Endometrial microvascular endothelial cells (primary cell): Measurements from ENCODE around the gene DNMBP. TPM values are rescaled to one million over a fixed set of nuclear protein-coding genes. Genes with fewer than 3 reads are reported as not detected.

Source experiments
- total RNA-seq: library from RNA; depleted of rRNA; stranded (reverse); fragments of >200 nt; gene quantifications from one replicate; pipeline ENCODE4 v1.2.3, GENCODE V29; 2015; ENCODE audit errors: inconsistent ontology term

The DNMBP gene
- total RNA-seq, 1 donor from 2014 or later: 31.9 TPM

Other genes with a start within 250 kb of the DNMBP start
- gene ABCC2, start 227.3 kb downstream of the DNMBP start, total RNA-seq: 0.65 TPM
- gene CPN1, start 71.9 kb upstream of the DNMBP start, total RNA-seq: not detected
- 65.0 TPM for gene ERLIN1, start 176.1 kb upstream of the DNMBP start, total RNA-seq
- gene CHUK, start 219.6 kb upstream of the DNMBP start, total RNA-seq: 26.4 TPM